Pons (tissue), 1 donor: ENCODE data around the gene AGAP1.
A peak's percentile ranks its signal among the peaks of the same experiment; 100 is the strongest.

Experiments used
- DNase-seq: peaks from one replicate; pipeline ENCODE4 v3.0.0-alpha.2; 2016; ENCODE audit warnings: low spot score

The AGAP1 gene

GRCh38 chr2:235493775-235494715 lies at the start of gene AGAP1:
AGAP1 (plus strand) TSS chr2:235494043.
- DNase-seq: peak; percentile 88

DNA sequence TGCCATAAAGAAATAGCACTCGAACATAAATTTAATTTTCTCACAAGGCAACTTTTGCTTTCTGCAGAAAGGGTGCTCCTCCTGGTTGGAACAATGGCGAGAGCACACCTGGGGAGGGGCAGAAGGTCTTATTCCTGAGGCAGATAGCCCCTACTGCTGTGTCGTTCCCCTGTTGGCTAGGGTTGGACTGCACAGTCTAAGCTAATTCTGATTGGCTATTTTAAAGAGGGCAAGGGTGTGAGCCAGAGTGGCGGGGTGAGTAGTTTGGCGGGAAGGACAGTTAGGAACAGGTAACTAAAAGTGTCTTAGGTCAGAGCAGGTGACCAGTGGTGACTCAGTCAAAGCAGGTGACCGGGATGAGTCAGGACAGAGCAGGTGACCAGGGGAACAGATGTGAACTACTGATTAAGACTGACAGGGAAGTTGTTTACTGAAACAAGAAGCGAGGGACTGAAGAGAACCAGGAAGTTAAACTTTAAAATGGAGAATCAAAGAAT lies 49.7 kb upstream of the AGAP1 start:
- DNase-seq: no peak

DNA sequence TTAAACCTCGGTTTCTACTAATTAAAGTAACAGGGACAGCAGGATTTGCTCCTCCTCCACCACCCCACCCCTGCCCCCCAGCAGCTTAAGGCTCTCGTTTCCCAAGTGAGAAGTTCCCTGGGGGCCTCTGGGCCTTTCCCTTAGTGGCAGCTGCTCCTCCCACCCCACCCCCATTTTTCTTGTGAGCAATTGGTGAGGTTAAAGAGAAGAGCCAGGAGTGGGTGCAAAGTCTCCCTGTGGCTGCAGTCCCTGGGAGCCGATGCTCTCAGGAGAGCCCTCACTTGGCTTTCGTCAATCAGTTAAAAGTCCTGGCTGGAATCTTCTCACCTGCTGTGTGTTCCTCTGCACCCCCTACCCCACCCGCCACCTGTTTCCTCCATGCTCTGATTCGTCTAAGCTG lies 48.7 kb upstream of the AGAP1 start:
- no peak for DNase-seq

- no peak for DNase-seq
These were observed 47.8 kb upstream of the AGAP1 start for GRCh38 chr2:235446082-235446481.

- DNase-seq: no peak
These were observed 46.6 kb upstream of the AGAP1 start for GRCh38 chr2:235447210-235447609.

DNA sequence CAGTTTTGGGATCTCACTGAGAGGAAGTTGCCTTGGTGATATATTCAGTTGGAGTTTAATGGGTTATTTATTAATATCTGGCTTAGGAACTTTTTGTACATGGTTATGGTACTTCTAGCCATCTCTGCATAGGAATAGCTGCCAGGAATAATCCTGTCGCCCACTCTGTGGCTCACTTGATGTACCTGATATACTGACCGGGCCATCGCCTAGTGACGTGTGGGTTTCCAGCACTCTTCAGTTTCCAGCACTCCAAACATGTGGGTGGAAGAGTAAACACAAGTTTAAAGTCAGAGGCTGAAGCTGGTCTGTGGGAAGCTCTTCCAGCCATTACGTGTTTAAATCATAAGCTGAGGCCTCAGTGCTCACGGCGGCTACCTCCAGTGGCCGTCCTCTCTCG lies 44.3 kb upstream of the AGAP1 start:
- DNase-seq: no peak

DNA sequence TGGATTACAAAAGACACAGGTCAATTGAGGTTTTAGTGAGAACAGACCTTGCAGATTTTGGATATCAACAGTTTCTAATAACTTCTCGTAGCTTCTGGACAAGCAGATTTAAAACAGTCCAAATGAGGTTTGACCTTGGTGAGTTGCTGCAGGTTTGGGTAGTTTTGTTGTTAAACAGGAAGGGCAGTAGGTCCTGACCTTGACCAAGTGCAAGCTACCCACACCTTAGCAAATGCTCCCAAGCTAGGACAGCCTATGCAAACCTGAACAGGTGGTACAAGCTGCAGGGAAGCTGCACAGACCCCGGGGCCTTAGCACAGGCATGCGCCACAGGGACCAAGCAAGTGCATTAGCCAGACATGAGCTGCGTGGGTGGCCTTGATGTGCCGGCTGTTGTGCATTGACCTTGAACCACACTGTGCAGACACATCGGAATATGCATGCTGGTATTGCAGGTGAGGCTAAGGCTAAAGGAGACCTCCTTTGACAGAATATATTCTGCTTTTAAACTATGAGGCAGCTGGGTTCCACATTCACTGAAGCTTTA lies 40.2 kb upstream of the AGAP1 start:
- DNase-seq: no peak

- no peak for DNase-seq
These were observed 35.0 kb upstream of the AGAP1 start for GRCh38 chr2:235458839-235459273.

GRCh38 chr2:235460548-235461047 lies 33.2 kb upstream of the AGAP1 start:
- no peak for DNase-seq

- no peak for DNase-seq
These were observed 32.0 kb upstream of the AGAP1 start for GRCh38 chr2:235461763-235462414.

DNA sequence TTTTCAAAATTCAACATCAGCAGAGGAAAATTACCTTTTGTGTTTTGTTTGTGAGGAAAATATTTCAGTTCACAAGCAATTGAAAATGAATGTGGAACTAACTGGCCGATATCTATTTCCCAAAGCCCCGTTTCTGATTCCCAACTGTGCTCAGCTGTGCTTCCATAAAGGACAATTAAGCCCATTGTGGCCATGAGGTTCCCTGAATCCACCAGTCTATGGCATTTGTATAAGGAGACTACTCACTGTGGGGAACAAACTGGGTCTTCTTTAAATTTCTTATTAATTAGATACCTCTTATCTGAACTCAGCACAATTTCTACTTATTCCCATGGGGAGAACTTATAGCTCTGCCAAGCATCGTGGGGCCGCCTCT lies 31.4 kb upstream of the AGAP1 start:
- peak; percentile 88 for DNase-seq

GRCh38 chr2:235463893-235464292 lies 29.9 kb upstream of the AGAP1 start:
- DNase-seq: peak; percentile 44

DNA sequence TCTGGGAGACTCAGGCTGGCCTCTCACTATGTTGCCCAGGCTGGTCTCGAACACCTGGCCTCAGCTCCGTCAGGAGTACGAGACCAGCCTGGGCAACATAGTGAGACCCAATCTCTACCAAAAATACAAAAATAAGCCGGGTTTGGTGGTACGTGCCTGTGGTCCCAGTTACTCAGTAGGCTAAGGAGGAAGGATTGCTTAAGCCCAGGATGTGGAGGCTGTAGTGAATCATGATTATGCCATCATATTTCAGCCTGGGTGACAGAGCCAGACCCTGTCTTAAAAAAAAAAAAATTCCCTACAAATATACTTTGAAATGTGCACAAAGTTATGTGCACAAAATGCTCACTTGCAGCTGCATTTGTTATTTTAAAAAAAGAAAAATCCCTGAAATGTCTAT lies 26.3 kb upstream of the AGAP1 start:
- no peak for DNase-seq

- peak; percentile 90 for DNase-seq
These were observed 24.7 kb upstream of the AGAP1 start for GRCh38 chr2:235468978-235469655.

- DNase-seq: no peak
These were observed 22.6 kb upstream of the AGAP1 start for GRCh38 chr2:235471186-235471747.

DNA sequence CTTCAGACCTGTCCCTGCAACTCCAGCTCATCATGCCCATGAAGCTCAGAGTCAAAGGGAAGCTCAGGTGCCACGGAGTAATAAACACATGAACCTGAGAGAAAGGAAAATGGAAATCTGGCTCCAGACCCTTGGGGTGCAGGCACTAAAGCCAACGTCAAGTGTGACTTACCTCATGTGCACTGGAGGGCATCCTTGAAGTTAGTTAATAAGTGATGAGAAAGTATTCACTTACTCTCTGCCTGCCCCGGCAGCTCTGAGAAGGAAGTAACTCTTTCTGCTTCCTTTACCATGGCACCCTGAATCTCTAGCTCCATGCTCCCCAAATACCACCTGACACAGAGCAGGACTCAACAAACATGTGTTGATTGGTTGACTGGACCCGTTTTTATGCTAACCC lies 21.4 kb upstream of the AGAP1 start:
- DNase-seq: no peak

DNA sequence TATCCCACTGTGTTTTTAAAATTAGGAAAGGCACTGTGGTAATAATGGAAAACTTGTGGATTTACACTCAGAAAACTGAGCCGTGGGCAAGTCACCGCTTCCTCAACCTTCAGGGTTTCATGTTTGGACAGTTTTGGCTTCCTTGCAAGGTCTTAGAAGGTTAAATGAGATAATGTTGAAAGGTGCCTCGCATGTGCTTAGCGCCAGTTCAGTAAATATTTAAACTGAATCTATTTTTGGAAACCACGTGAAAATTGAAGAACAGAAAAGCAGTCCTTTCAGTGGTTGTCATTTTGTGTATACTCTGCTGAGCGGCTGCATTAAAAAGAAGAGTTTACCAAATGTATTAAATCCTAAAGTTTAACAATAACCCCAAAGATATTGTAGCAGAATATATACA lies 15.2 kb upstream of the AGAP1 start:
- no peak for DNase-seq

- no peak for DNase-seq
These were observed 14.2 kb upstream of the AGAP1 start for GRCh38 chr2:235479604-235480003.

GRCh38 chr2:235480614-235481013 lies 13.2 kb upstream of the AGAP1 start:
- DNase-seq: no peak

DNA sequence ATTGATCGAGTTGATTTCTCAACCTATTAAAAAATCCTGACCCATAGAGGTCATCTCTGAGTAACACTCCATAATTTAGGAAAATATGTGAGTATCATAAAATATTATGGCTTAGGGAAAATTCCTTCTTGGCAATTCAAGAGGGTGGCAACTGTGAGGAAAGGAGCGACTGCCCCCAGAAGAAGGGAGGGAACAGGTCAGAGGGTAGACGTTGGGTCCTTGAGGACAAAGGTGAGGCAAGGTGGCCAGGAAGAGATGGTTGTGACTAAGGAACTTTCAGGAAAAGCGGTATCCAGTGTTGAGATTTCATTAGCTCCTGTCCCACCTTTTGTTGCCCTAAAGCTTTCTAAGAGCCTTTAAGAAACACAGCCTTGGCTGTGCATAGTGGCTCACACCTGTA lies 10.5 kb upstream of the AGAP1 start:
- no peak for DNase-seq

DNA sequence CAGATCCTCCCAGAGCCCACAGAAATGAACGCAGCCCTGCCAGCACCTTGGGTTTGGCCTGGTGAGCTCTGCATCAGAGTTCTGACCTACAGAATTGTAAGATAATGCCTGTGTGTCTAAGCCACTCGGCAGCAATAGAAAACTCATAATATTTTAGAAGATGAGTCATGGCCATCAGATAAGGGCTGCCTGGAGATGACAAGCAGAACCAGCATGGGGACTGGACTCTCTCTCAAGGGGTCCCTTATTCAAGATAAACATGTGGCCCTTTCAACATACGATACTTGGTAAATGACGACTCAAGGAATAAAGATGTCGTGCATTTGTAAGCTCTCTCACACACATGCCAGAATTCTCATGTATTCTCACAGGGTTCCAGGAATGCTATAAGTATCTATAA lies 8.5 kb upstream of the AGAP1 start:
- no peak for DNase-seq

DNA sequence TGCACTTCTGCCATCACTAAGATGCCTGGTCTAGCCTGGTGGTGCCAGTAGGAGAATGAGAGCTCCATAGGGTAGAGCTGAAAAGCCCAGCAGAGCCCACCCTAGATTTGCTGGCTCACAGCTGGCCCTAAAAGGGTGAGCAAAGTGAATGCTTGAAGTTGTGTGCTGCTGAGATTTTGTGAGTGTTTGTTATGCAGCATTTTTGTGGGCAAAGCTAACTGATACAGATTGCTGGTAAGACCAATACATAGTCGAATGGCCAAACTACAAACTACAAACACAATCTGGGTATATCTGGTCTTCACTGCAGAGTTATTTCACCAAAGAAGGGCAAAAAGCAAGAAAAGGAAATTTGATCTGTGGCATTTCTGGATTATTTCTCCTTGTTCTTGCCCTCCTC lies 7.1 kb upstream of the AGAP1 start:
- no peak for DNase-seq
